Measurements from ENCODE around the gene SULT1E1.

SULT1E1 gene, protein sequence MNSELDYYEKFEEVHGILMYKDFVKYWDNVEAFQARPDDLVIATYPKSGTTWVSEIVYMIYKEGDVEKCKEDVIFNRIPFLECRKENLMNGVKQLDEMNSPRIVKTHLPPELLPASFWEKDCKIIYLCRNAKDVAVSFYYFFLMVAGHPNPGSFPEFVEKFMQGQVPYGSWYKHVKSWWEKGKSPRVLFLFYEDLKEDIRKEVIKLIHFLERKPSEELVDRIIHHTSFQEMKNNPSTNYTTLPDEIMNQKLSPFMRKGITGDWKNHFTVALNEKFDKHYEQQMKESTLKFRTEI

DNA sequence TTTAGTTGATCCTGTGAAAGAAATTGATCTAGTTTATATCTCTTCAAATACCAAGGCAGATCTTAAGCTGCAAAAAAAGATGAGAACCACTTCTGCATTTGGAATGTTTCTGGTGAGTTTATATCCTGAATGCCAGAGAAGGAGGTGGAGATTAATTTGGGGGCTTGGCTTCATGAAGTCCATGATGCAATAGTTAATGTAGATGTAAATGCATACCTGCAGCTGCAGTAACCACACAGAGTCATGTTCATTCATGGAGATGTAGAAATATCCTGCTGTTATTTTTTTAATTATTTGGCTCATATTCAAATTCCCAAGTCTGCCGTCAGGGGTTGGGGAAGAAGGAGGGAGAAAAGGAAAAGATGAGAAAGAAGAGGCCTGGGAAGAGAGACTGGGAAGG, at the start of gene SULT1E1:
Gene SULT1E1, minus strand, starts transcription at position 94 of the 400 bp plus-strand sequence. CDS start 2,501 bp downstream, outside the sequence.
- no peak for DNase-seq (ENCODE audit: low spot score in 2 of 2)
- no peaks in the 10 kb centered on the region for H3K4me1 Mint-ChIP-seq
- H3K36me3 Mint-ChIP-seq (ENCODE audit: insufficient read depth), result no peaks in the 10 kb centered on the region
- no peak within 1 kb of the TSS for H3K4me3 Mint-ChIP-seq
- no peaks in the 10 kb centered on the region for H3K9me3 Mint-ChIP-seq
- no peaks in the 10 kb centered on the region for H3K27me3 Mint-ChIP-seq
- no peak for ATAC-seq (replicated peaks; ENCODE audit: extremely low read depth, poor library complexity, severe bottlenecking)
- no peak within 1 kb of the TSS for H3K27ac Mint-ChIP-seq (ENCODE audit: low read depth)

DNA sequence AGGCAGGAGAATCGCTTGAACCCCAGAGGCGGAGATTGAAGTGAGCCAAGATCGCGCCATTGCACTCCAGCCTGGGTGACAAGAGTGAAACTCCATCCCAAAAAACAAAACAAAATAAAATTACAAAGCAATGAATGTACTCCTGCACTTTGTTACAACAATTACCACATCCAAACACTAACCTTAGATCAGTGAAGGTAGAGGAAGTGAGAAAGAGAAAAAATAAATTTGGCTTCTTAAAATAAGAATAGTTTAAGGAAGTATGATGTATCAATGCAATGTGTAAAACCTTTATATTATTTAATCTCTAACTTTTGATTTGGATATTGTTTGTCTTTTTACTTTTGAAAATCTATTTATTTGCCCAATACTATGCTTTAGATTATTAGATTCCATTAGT, 49.2 kb upstream of the SULT1E1 start:
- Mint-ChIP-seq H3K9me3 (peaks cover 15% of the 10 kb centered on the region), H3K27me3 (no peaks in the 10 kb centered on the region), H3K4me1 (no peaks in the 10 kb centered on the region), H3K27ac (ENCODE audit: low read depth) (no peak overlapping the region), H3K36me3 (ENCODE audit: insufficient read depth) (no peaks in the 10 kb centered on the region), H3K4me3 (no peak overlapping the region)
- ATAC-seq (replicated peaks; ENCODE audit: extremely low read depth, poor library complexity, severe bottlenecking), result no peak
- DNase-seq (ENCODE audit: low spot score in 2 of 2), result no peak

DNA sequence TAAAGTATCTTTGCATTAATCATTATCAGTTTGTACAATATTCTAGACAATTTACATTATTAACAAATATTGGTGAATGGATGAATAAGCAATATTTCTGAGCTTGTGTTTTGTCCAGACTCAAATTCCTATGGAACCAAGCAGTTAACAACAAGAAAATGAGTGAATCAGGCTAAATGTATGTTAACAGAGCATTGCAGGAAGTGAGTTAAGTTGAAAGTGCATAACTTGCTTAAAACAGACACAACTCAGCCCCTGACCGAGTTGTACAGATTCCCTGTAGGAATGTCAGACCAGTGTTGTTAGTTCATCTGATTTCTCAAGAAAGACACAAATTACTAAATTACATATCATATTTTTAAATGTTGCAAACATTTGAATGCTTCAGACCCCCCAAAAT, 47.2 kb upstream of the SULT1E1 start:
- no peaks in the 10 kb centered on the region for H3K27me3 Mint-ChIP-seq
- ATAC-seq (replicated peaks; ENCODE audit: extremely low read depth, poor library complexity, severe bottlenecking), result no peak
- H3K4me3 Mint-ChIP-seq, result no peak overlapping the region
- no peak overlapping the region for H3K27ac Mint-ChIP-seq (ENCODE audit: low read depth)
- H3K36me3 Mint-ChIP-seq (ENCODE audit: insufficient read depth), result no peaks in the 10 kb centered on the region
- no peak for DNase-seq (ENCODE audit: low spot score in 2 of 2)
- H3K4me1 Mint-ChIP-seq, result no peaks in the 10 kb centered on the region
- H3K9me3 Mint-ChIP-seq, result peaks cover 20% of the 10 kb centered on the region

DNA sequence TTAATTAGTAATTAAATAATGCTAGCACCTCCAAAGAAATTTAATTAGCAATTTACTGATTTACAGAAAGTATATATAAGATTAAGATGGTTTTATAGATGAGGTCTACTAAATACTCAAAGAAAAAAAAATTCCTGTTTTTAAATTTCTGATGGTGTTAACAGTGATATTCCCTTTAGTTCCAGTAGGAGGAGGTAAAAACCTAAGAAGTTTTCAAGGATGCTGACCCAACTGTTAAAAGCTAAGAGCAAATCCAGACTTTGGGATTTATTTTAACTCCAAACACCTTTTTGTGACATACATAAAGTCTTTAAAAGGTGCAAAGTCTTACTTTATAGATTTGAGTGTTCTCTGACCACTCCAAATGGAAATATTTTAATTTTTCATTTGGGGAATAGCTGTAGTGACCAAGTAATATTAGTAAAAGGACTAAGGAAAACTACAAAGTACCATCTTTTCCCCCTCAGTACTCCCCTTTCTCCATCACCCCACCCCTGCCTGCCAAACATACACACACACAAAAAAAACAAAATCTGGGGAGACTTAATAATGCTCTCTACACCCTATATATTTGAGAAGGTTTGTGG, 36.7 kb upstream of the SULT1E1 start:
- H3K27me3 Mint-ChIP-seq, result no peaks in the 10 kb centered on the region
- H3K4me3 Mint-ChIP-seq, result no peak overlapping the region
- no peak for ATAC-seq (replicated peaks; ENCODE audit: extremely low read depth, poor library complexity, severe bottlenecking)
- no peaks in the 10 kb centered on the region for H3K36me3 Mint-ChIP-seq (ENCODE audit: insufficient read depth)
- peaks cover 18% of the 10 kb centered on the region for H3K9me3 Mint-ChIP-seq
- H3K4me1 Mint-ChIP-seq, result no peaks in the 10 kb centered on the region
- no peak for DNase-seq (ENCODE audit: low spot score in 2 of 2)
- no peak overlapping the region for H3K27ac Mint-ChIP-seq (ENCODE audit: low read depth)

DNA sequence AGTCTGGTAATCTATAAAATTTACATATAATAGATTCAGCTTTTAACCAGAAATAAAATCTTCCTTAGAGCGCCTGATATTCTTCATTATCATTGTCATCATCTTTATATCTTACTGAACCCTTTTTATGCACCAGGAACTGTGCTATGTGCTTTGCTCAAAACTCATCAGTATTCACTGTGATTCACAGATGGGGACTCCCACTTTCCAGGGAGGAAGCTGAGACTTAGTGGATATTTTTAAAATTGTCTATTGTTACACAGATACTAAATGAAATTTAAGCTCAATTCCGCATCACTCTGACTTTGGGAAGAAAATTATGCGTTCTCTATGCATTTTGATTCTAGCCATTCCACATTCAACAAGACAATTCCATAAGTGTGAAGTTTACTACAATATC, 34.8 kb upstream of the SULT1E1 start:
- H3K36me3 Mint-ChIP-seq (ENCODE audit: insufficient read depth), result no peaks in the 10 kb centered on the region
- no peak overlapping the region for H3K4me3 Mint-ChIP-seq
- ATAC-seq (replicated peaks; ENCODE audit: extremely low read depth, poor library complexity, severe bottlenecking) (no peak), DNase-seq (ENCODE audit: low spot score in 2 of 2) (no peak)
- H3K27ac Mint-ChIP-seq (ENCODE audit: low read depth), result no peak overlapping the region
- H3K27me3 Mint-ChIP-seq, result no peaks in the 10 kb centered on the region
- H3K4me1 Mint-ChIP-seq, result no peaks in the 10 kb centered on the region
- peaks cover 18% of the 10 kb centered on the region for H3K9me3 Mint-ChIP-seq

DNA sequence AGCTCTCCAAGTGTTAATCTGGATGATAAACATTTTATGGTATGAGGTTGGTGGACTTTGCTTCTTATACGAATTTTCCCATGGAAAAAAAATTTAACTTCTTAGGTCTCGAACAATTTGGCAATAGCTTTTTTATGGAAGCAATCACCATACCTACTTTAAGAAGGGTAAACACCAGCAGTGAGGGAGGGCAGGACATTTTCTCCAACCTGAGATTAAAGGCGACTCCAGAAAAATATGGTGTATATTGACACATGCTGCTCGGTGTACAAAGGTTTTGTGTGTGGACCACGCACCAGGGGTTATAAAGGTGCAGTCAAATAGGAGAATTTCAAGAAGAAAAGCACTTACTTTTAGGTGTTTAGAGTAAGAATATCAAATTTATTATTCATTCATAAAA, 34.2 kb upstream of the SULT1E1 start:
- DNase-seq (ENCODE audit: low spot score in 2 of 2) (no peak), ATAC-seq (replicated peaks; ENCODE audit: extremely low read depth, poor library complexity, severe bottlenecking) (no peak)
- Mint-ChIP-seq H3K4me3 (no peak overlapping the region), H3K36me3 (ENCODE audit: insufficient read depth) (no peaks in the 10 kb centered on the region), H3K27ac (ENCODE audit: low read depth) (no peak overlapping the region), H3K27me3 (no peaks in the 10 kb centered on the region), H3K4me1 (no peaks in the 10 kb centered on the region), H3K9me3 (peaks cover 18% of the 10 kb centered on the region)

DNA sequence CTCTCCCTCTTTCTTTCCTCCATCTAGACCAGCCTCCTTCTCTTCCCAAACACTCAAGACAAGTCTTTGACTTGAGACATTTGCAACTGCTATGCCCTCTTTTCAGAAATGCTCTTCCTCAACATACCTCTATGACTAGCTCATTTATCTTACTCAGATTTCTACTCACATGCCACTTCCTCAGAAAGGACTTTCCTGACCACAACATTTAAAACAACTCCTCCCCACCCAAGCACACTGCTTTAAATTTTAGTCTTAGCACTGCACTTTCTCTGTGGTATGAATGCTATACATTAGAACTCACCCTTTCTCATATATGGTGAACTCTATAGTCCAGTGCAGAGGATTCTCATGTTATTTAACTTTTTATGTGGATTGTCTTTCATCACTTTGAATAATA, 28.4 kb upstream of the SULT1E1 start:
- H3K36me3 Mint-ChIP-seq (ENCODE audit: insufficient read depth), result no peaks in the 10 kb centered on the region
- no peak overlapping the region for H3K4me3 Mint-ChIP-seq
- ATAC-seq (replicated peaks; ENCODE audit: extremely low read depth, poor library complexity, severe bottlenecking) (no peak), DNase-seq (ENCODE audit: low spot score in 2 of 2) (no peak)
- H3K4me1 Mint-ChIP-seq, result no peaks in the 10 kb centered on the region
- no peaks in the 10 kb centered on the region for H3K27me3 Mint-ChIP-seq
- H3K27ac Mint-ChIP-seq (ENCODE audit: low read depth), result no peak overlapping the region
- H3K9me3 Mint-ChIP-seq, result peaks cover 7% of the 10 kb centered on the region

DNA sequence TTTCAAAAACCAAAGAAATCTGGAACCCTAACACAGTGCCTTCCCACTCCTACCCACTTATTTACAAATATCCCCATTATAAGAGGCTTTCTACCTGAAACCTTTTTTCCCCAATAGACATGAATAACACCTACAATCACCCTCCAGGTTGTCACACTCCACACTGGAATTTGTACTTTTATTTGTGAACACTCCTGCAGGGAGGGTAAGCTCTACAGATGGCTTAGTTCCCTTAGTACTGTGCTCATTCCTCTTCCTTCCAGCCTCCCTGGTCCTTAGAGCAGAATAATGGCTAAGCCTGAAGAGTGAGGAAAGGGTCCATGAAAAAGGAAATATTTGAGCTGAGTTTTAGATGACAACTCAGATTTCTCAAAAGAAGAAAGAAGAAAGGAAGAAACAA, 22.2 kb upstream of the SULT1E1 start:
- ATAC-seq (replicated peaks; ENCODE audit: extremely low read depth, poor library complexity, severe bottlenecking), result no peak
- no peak overlapping the region for H3K4me3 Mint-ChIP-seq
- no peaks in the 10 kb centered on the region for H3K27me3 Mint-ChIP-seq

DNA sequence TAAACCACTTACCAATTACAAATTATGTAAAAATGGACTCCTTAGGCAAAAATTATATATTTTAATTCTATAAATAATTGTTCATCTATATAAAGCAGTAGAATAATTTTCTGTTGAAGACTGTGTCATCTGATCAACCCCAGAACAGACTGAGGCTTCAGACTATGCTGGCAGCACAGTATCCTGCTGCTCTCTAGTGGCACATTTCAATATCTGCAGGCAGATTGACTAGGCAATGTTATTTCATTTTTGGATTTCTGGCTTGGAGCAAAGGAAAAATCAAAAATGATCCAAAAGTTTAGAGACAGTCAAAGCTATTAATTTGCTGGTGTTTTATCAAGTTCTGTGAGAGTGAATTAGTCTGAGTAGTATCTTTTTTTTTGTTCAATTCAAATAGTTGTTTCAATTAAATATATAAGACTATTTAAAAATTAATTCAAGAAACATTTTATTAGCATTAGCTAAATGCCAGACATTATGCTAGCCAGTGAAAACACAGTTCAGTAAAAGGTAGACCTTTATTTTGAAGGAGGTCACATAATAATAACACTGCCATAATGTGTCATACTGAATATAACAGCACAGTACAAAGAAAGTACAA, 21.3 kb upstream of the SULT1E1 start:
- ATAC-seq (replicated peaks; ENCODE audit: extremely low read depth, poor library complexity, severe bottlenecking), result no peak
- Mint-ChIP-seq H3K27ac (ENCODE audit: low read depth) (no peak overlapping the region), H3K36me3 (ENCODE audit: insufficient read depth) (no peaks in the 10 kb centered on the region), H3K4me3 (no peak overlapping the region), H3K27me3 (no peaks in the 10 kb centered on the region), H3K9me3 (peaks cover 5% of the 10 kb centered on the region), H3K4me1 (no peaks in the 10 kb centered on the region)
- DNase-seq (ENCODE audit: low spot score in 2 of 2), result no peak

More for the DNA sequence above, 22.2 kb upstream of the SULT1E1 start:
- Mint-ChIP-seq H3K36me3 (ENCODE audit: insufficient read depth) (no peaks in the 10 kb centered on the region), H3K27ac (ENCODE audit: low read depth) (no peak overlapping the region), H3K4me1 (no peaks in the 10 kb centered on the region), H3K9me3 (peaks cover 5% of the 10 kb centered on the region)
- no peak for DNase-seq (ENCODE audit: low spot score in 2 of 2)

DNA sequence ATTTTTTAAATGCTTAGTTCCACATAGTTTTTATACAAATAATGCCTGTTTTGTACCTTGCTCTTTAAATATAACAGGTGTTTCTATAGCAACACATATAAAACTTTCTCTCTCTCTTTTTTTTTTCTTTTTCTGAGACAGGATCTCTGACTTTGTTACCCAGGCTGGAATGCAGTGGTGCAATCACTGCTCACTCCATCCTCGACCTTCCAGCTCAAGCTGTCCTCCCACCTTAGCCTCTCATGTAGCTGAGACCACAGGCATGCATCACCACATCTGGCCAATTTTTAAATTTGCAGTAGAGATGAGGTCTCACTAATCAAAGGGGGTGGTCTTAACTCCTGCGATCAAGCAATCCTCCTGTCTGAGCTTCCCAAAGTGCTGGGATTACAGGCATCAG, 18.3 kb upstream of the SULT1E1 start:
- DNase-seq (ENCODE audit: low spot score in 2 of 2) (no peak), ATAC-seq (replicated peaks; ENCODE audit: extremely low read depth, poor library complexity, severe bottlenecking) (no peak)
- Mint-ChIP-seq H3K36me3 (ENCODE audit: insufficient read depth) (no peaks in the 10 kb centered on the region), H3K4me3 (no peak overlapping the region), H3K4me1 (no peaks in the 10 kb centered on the region), H3K27me3 (no peaks in the 10 kb centered on the region), H3K27ac (ENCODE audit: low read depth) (no peak overlapping the region), H3K9me3 (peaks cover 2% of the 10 kb centered on the region)

DNA sequence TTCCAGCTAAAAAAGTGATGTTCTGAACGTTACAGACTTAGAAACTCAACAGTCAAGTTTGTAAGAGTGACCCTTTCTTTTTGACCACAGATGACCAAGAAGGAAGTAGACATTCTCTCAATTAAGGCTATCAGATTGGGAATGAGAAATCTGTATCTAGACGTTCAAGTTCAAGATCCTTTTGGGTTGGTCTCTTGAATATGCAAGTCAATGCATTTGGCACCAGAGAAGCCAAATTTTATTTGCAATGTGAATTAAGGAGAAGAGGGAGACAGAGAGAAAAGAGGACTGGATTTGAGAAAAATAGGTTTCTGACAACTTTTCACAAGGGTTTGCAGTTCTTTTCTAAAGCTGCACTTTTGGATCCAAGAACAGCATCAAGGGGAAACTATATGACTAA, 17.5 kb upstream of the SULT1E1 start:
- Mint-ChIP-seq H3K27ac (ENCODE audit: low read depth) (no peak overlapping the region), H3K4me1 (no peaks in the 10 kb centered on the region), H3K27me3 (no peaks in the 10 kb centered on the region), H3K9me3 (no peaks in the 10 kb centered on the region), H3K36me3 (ENCODE audit: insufficient read depth) (no peaks in the 10 kb centered on the region), H3K4me3 (no peak overlapping the region)
- ATAC-seq (replicated peaks; ENCODE audit: extremely low read depth, poor library complexity, severe bottlenecking) (no peak), DNase-seq (ENCODE audit: low spot score in 2 of 2) (no peak)

DNA sequence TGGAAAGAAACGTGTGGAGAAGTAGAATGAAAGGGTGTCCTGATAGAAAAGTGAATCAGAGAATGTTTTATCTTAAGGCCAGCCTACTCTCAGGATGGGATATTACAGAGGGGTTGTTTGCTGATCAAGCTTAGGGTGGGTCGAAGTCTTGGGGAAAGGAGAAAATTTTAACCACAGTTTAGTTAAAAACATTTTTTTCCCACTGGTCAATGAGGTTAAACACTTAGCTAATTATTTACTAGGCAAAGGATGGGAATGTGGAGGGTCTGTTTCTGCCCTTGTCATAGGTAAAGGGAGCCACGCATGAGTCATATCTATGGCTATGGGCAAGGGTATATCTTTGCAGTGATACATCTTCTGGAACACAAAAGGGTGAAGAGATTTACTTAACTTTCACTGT, 16.1 kb upstream of the SULT1E1 start:
- Mint-ChIP-seq H3K27me3 (no peaks in the 10 kb centered on the region), H3K36me3 (ENCODE audit: insufficient read depth) (no peaks in the 10 kb centered on the region), H3K4me3 (no peak overlapping the region), H3K27ac (ENCODE audit: low read depth) (no peak overlapping the region), H3K9me3 (no peaks in the 10 kb centered on the region), H3K4me1 (no peaks in the 10 kb centered on the region)
- DNase-seq (ENCODE audit: low spot score in 2 of 2) (no peak), ATAC-seq (replicated peaks; ENCODE audit: extremely low read depth, poor library complexity, severe bottlenecking) (no peak)

DNA sequence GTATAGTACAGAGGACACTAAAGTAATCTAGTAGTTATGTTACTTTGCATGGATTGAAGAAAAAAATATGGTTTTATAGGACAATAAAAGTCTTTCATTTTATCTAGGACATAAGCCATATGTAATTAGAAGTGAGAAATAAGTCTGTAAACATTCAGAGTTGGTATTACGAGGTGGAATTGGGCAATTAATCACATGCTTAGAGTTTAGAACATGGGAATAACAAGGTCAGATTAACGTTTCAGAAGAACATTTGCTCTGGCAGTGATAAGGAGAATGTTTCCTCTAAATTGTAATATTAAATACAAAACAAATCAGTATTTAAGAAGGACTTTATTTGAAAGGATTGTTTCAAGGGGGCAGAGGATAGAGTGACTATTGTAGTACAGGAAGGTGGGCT, 15.6 kb upstream of the SULT1E1 start:
- Mint-ChIP-seq H3K9me3 (no peaks in the 10 kb centered on the region), H3K4me3 (no peak overlapping the region), H3K36me3 (ENCODE audit: insufficient read depth) (no peaks in the 10 kb centered on the region), H3K4me1 (no peaks in the 10 kb centered on the region), H3K27ac (ENCODE audit: low read depth) (no peak overlapping the region), H3K27me3 (no peaks in the 10 kb centered on the region)
- DNase-seq (ENCODE audit: low spot score in 2 of 2) (no peak), ATAC-seq (replicated peaks; ENCODE audit: extremely low read depth, poor library complexity, severe bottlenecking) (no peak)
